Measurements from ENCODE around the gene TMEM125. TPM values are rescaled to one million over a fixed set of nuclear protein-coding genes. Genes with fewer than 3 reads are reported as not detected.

TMEM125 gene
- total RNA-seq, 4 donors from 2014 or later: not detected

DNA sequence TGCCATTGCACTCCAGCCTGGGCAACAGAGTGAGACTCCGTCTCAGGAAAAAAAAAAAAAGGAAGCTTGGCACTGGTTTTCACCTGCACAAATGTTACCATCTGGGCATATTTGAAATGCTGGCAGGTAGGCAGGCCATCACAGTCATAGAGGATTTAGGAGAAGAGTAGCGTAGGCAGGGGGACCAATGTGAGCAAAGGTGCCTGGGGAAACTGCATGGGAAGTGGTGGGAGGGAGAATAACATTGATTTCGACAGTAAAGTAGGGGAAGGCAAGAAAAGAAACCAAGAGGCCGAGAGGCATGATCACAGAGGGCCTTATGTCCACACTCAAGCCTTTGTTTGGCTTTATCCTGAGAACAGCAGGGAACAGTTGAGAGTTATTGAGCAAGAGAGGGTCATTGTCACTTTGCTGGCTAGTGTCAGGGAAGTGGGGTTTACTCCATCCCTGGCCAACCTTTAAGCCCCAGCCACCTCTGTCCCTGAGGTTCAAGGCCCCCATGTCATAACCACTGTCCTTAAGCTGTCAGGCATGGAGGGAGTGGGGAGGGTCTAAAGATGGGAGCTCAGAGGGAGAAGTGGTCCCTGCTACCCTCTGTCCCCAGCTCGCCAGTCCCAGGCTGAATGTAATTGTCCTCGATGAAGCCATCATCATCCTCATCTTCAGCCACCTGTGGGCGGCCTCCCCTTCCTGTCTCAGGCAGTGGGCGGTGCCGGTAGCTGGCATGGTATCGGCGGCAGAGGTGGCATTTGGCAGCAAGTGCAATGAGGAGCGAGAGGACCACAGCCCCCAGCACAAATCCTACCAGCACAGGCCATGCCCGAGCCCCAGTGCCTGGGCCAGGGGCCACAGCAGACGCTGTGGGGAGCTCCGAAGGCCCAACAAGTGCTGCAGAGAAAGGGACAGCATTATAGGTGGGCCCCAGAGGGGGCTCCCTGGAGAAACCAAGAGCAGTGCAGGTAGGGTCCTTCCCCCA lies 12.7 kb downstream of the TMEM125 start:
- TF ChIP-seq, protein P1, sequence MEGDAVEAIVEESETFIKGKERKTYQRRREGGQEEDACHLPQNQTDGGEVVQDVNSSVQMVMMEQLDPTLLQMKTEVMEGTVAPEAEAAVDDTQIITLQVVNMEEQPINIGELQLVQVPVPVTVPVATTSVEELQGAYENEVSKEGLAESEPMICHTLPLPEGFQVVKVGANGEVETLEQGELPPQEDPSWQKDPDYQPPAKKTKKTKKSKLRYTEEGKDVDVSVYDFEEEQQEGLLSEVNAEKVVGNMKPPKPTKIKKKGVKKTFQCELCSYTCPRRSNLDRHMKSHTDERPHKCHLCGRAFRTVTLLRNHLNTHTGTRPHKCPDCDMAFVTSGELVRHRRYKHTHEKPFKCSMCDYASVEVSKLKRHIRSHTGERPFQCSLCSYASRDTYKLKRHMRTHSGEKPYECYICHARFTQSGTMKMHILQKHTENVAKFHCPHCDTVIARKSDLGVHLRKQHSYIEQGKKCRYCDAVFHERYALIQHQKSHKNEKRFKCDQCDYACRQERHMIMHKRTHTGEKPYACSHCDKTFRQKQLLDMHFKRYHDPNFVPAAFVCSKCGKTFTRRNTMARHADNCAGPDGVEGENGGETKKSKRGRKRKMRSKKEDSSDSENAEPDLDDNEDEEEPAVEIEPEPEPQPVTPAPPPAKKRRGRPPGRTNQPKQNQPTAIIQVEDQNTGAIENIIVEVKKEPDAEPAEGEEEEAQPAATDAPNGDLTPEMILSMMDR (IDR thresholded peaks at IDR 0.05; ENCODE audit: low read depth): no peak

DNA sequence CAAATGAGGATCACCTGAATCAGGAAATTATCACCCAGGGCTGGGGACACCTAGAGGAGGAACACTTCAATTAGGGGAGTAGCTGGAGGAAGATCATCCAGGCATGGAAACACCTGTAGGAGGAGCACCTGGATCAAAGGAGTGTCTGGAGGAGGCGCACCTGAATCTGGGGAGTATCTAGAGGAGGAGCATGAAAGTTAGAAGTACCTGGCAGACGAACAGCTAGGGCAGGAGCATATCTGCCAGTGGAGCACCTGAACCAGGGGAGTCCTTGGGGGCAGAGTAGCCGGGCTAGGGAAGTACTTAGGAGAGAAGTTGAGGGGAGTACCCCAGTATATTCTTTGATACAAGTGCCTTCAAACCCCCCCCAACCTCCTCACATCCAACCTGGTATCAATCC lies 14.3 kb downstream of the TMEM125 start:
- TF ChIP-seq, protein P1 (IDR thresholded peaks at IDR 0.05; ENCODE audit: low read depth): no peak

DNA sequence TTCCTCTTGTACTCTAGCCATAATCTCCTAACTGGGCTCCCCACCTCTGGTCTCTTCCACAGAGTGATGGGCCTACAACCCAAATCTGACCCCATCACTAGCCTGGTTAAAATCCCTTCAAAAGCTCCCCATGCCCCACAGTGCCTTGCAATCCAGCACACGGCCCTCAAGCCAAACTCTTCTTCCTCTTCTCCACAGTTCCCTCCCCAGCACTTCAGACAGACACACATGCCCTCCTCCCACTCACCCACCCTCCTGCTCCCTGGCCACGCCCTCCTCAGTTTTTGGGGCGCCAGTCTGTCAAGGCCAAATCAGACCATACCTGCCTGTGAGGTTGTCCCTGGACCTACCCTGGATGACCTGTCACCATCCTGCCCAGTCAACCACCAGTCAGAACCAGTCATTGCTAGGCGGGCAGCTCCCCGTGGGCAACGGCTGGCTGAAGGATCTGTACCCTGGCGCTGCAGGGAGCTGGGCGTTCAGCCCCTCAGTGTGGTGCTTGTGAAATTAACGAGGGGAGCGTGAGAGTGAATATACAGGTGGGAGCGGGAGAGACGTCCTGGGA lies 14.8 kb downstream of the TMEM125 start:
- TF ChIP-seq, protein P1 (IDR thresholded peaks at IDR 0.05; ENCODE audit: low read depth): no peak

DNA sequence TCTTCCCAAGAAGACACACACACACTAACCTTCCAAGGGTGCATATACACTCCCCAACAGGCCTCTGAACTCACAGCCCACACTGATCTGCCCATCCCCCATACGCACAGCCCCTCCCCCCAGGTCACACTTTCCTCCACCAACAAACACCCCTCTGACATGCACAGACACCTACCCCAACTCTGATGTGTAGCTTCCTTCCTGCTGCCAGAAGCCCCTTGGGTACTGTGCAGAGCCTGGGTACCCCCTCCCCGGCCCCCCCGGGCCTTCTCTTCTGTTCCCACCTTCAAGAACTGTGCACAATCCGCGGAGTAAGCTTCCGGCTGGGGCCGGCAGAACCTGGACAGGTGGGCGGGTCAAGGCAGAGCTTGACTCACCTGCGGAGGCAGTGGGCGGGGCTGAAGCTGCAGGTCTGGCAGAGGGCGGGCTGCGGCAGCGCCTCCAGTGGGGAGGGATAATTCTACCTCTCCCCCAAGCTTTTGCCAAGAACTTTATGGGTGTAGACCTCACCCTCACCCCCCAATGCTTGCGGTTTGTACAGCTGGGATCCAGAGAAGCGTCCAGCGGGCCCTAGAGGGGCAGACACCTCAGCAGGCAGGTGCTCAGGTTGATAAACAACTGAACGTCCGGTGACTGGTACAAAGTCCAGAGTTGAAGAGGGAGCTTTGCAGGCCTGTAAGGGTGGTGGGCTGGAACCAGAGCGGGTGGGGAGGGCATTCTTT lies 15.6 kb downstream of the TMEM125 start, which contains the start of gene C1orf210:
C1orf210 (minus strand) TSS at position 313 of the 722 bp plus-strand sequence. CDS start 2,311 bp downstream, outside the sequence.
- TF ChIP-seq, protein P1 (IDR thresholded peaks at IDR 0.05; ENCODE audit: low read depth): no peak

DNA sequence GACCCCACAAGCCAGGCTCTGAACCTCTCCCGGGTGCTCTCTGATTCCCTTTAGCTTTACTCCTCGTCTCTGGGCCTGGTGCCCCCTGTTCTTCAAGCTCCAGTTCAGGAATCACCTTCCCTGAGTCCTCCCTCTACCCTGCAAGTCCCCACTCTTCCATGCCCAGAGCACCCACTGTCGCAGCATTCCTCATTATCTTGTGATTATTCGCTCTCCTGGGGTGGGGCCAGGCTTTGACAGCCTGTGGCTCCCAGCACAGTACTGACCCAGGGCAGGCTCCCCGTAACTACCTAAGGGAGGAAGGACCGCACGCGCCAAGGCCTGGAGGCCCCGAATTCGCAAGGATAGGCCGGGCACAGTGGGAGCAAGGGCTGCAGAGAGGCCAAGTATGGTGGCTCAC lies 16.3 kb downstream of the TMEM125 start:
- TF ChIP-seq, protein P1 (IDR thresholded peaks at IDR 0.05; ENCODE audit: low read depth): no peak

DNA sequence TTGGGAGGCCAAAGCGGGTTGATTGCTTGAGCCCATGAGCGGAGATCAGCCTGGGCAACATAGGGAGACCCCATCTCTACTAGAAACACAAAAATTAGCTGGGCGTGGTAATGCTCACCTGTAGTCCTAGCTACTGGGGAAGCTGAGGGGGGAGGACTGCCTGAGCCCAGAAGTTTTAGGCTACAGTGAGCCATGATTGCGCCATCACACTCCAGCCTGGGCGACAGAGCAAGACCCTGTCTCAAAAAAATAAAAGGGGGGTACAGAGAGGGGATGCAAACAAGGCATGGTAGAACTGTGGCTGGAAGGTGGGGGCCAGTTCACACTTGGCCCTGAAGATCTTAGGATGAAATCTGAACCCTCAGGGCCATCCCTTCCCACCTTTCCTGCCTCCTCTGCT lies 16.8 kb downstream of the TMEM125 start:
- TF ChIP-seq, protein P1 (IDR thresholded peaks at IDR 0.05; ENCODE audit: low read depth): no peak
